Measurements from ENCODE around the gene ASAP2. TPM values are rescaled to one million over a fixed set of nuclear protein-coding genes. Genes with fewer than 3 reads are reported as not detected.

Gene ASAP2
- total RNA-seq, 1 experiment from 2014 or later, result 60.3 TPM

GRCh38 chr2:9297156-9297555 is 90.5 kb downstream of the ASAP2 start:
- Histone ChIP-seq H3K9me2 (ENCODE audit: insufficient read depth) (no peaks in the 10 kb centered on the region), H3K27ac (no peak overlapping the region), H2AFZ (no peak overlapping the region), H3K9me3 (ENCODE audit: insufficient read depth, low read depth) (no peaks in the 10 kb centered on the region), H4K20me1 (ENCODE audit: insufficient read depth) (peaks cover 6% of the 10 kb centered on the region; the same call in 1 of the 2 replicates), H3F3A (ENCODE audit: insufficient read depth, low read depth) (peaks cover 53% of the 10 kb centered on the region; the same call in 1 of the 2 replicates), H3K4me3 (no peak overlapping the region), H3K36me3 (ENCODE audit: low read depth) (peaks cover 14% of the 10 kb centered on the region; the same call in 1 of the 2 replicates), H3K27me3 (ENCODE audit: insufficient read depth, low read depth) (no peaks in the 10 kb centered on the region), H3K4me2 (no peak overlapping the region), H3K4me1 (replicated peaks; ENCODE audit: insufficient read depth) (no peaks in the 10 kb centered on the region), H3K79me2 (ENCODE audit: low read depth) (peaks cover 59% of the 10 kb centered on the region)
- no peak for DNase-seq
- POLR2A ChIA-PET (ENCODE audit: unreplicated experiment), result interaction anchor here (1.0 kb wide), 1 partner anchor 9 kb away, joined by 4 read pairs; no protein-coding TSS in a partner anchor
- intact Hi-C loops (cut with micrococcal nuclease; ENCODE audit: unreplicated experiment), result no loop called here
- no peak for TF ChIP-seq EZH2 (IDR thresholded peaks at IDR 0.05; ENCODE audit: low read depth)
- TF ChIP-seq CTCF (conservative IDR thresholded peaks at IDR 0.05), result no peak
- CTCF ChIA-PET, result no interaction called here
- no TSS peak for BruUV-seq (replicated peaks)

GRCh38 chr2:9297807-9298206 is 91.2 kb downstream of the ASAP2 start:
- Histone ChIP-seq H3K27ac (no peak overlapping the region), H4K20me1 (ENCODE audit: insufficient read depth) (peaks cover 6% of the 10 kb centered on the region; the same call in 1 of the 2 replicates), H3K27me3 (ENCODE audit: insufficient read depth, low read depth) (no peaks in the 10 kb centered on the region), H3K9me2 (ENCODE audit: insufficient read depth) (no peaks in the 10 kb centered on the region), H3K79me2 (ENCODE audit: low read depth) (peaks cover 59% of the 10 kb centered on the region), H3K4me3 (no peak overlapping the region), H3K9me3 (ENCODE audit: insufficient read depth, low read depth) (no peaks in the 10 kb centered on the region), H3K36me3 (ENCODE audit: low read depth) (peaks cover 14% of the 10 kb centered on the region; the same call in 1 of the 2 replicates), H2AFZ (no peak overlapping the region), H3K4me2 (no peak overlapping the region), H3F3A (ENCODE audit: insufficient read depth, low read depth) (peaks cover 51% of the 10 kb centered on the region; the same call in 1 of the 2 replicates), H3K4me1 (replicated peaks; ENCODE audit: insufficient read depth) (no peaks in the 10 kb centered on the region)
- TF ChIP-seq EZH2 (IDR thresholded peaks at IDR 0.05; ENCODE audit: low read depth), result no peak
- TF ChIP-seq CTCF (conservative IDR thresholded peaks at IDR 0.05), result no peak
- no TSS peak for BruUV-seq (replicated peaks)
- ChIA-PET CTCF (no interaction called here), POLR2A (ENCODE audit: unreplicated experiment) (no interaction called here)
- DNase-seq, result no peak
- intact Hi-C loops (cut with micrococcal nuclease; ENCODE audit: unreplicated experiment), result no loop called here

GRCh38 chr2:9298583-9298982 is 92.0 kb downstream of the ASAP2 start:
- TF ChIP-seq CTCF (conservative IDR thresholded peaks at IDR 0.05) (no peak), EZH2 (IDR thresholded peaks at IDR 0.05; ENCODE audit: low read depth) (no peak)
- CTCF ChIA-PET, result no interaction called here
- Histone ChIP-seq H3K27me3 (ENCODE audit: insufficient read depth, low read depth) (no peaks in the 10 kb centered on the region), H3K4me2 (no peak overlapping the region), H3K36me3 (ENCODE audit: low read depth) (peaks cover 10% of the 10 kb centered on the region; the same call in 1 of the 2 replicates), H3K4me1 (replicated peaks; ENCODE audit: insufficient read depth) (no peaks in the 10 kb centered on the region), H3K27ac (no peak overlapping the region), H3K9me3 (ENCODE audit: insufficient read depth, low read depth) (no peaks in the 10 kb centered on the region), H3K4me3 (no peak overlapping the region), H4K20me1 (ENCODE audit: insufficient read depth) (peaks cover 9% of the 10 kb centered on the region; the same call in 1 of the 2 replicates), H2AFZ (no peak overlapping the region), H3K9me2 (ENCODE audit: insufficient read depth) (no peaks in the 10 kb centered on the region), H3K79me2 (ENCODE audit: low read depth) (peaks cover 59% of the 10 kb centered on the region), H3F3A (ENCODE audit: insufficient read depth, low read depth) (peaks cover 49% of the 10 kb centered on the region; the same call in 1 of the 2 replicates)
- POLR2A ChIA-PET (ENCODE audit: unreplicated experiment), result no interaction called here
- no peak for DNase-seq
- intact Hi-C loops (cut with micrococcal nuclease; ENCODE audit: unreplicated experiment), result no loop called here
- BruUV-seq (replicated peaks), result no TSS peak

Data from PC-9 (cell line).